ENCODE measurements around the gene IMPA2. TPM values are rescaled to one million over a fixed set of nuclear protein-coding genes. Genes with fewer than 3 reads are reported as not detected.

Gene IMPA2
- polyA plus RNA-seq, 1 experiment = 12.8 TPM

DNA sequence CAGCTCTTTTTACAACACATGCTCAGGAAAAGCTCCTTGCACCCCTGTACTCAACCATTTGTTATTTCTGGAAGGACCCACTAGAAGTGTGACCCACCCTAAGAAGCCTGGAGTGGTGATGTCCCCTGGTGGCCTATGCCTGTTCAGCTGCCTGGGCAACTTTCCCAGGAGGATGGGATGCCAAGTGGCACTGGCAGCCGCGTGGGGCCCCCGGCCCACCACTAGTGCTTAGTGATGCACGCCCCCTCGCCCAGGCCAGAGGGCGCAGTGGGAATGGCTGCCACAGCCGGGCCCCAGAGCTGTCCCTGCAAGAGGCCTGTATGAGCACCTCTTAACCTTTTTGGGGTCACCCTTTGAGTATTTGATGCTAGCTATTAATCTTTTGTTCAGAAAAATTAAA is 18.1 kb downstream of the IMPA2 start:
- TF ChIP-seq, protein P1, sequence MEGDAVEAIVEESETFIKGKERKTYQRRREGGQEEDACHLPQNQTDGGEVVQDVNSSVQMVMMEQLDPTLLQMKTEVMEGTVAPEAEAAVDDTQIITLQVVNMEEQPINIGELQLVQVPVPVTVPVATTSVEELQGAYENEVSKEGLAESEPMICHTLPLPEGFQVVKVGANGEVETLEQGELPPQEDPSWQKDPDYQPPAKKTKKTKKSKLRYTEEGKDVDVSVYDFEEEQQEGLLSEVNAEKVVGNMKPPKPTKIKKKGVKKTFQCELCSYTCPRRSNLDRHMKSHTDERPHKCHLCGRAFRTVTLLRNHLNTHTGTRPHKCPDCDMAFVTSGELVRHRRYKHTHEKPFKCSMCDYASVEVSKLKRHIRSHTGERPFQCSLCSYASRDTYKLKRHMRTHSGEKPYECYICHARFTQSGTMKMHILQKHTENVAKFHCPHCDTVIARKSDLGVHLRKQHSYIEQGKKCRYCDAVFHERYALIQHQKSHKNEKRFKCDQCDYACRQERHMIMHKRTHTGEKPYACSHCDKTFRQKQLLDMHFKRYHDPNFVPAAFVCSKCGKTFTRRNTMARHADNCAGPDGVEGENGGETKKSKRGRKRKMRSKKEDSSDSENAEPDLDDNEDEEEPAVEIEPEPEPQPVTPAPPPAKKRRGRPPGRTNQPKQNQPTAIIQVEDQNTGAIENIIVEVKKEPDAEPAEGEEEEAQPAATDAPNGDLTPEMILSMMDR (IDR thresholded peaks at IDR 0.05; ENCODE audit: low read depth, low read length) = no peak
- DNase-seq (ENCODE audit: low read depth, low spot score) = no peak
- Histone ChIP-seq H3K27ac (ENCODE audit: low read depth, low read length) (no peak overlapping the region), H3K4me3 (ENCODE audit: low read depth, low read length) (no peak overlapping the region), H3K9me3 (ENCODE audit: control insufficient read depth, insufficient read depth, low read length) (no peaks in the 10 kb centered on the region), H3K27me3 (ENCODE audit: control insufficient read depth, insufficient read depth, low read length) (no peaks in the 10 kb centered on the region)
- ChIA-PET CTCF (interaction anchor here (0.9 to 7.9 kb wide), 4 partner anchors 39 to 266 kb away, joined by 3 to 342 read pairs (median 14); no protein-coding TSS in a partner anchor), POLR2A (no interaction called here)

GRCh38 chr18:12000072-12000659 is 18.9 kb downstream of the IMPA2 start:
- Histone ChIP-seq H3K27ac (ENCODE audit: low read depth, low read length) (no peak overlapping the region), H3K9me3 (ENCODE audit: control insufficient read depth, insufficient read depth, low read length) (no peaks in the 10 kb centered on the region), H3K27me3 (ENCODE audit: control insufficient read depth, insufficient read depth, low read length) (no peaks in the 10 kb centered on the region), H3K4me3 (ENCODE audit: low read depth, low read length) (no peak overlapping the region)
- DNase-seq (ENCODE audit: low read depth, low spot score) = no peak
- CTCF ChIA-PET = interaction anchor here (0.6 to 7.9 kb wide), 5 partner anchors 39 to 267 kb away, joined by 3 to 342 read pairs (median 5); no protein-coding TSS in a partner anchor
- POLR2A ChIA-PET = interaction anchor here (0.7 kb wide), 2 partner anchors 13 to 319 kb away, joined by 6 to 9 read pairs; no protein-coding TSS in a partner anchor
- TF ChIP-seq, protein P1 (IDR thresholded peaks at IDR 0.05; ENCODE audit: low read depth, low read length) = no peak

GRCh38 chr18:12001421-12001820 is 20.1 kb downstream of the IMPA2 start:
- POLR2A ChIA-PET = no interaction called here
- CTCF ChIA-PET = interaction anchor here (1.0 kb wide), 1 partner anchor 77 kb away, joined by 3 read pairs; no protein-coding TSS in a partner anchor
- Histone ChIP-seq H3K4me3 (ENCODE audit: low read depth, low read length) (no peak overlapping the region), H3K27ac (ENCODE audit: low read depth, low read length) (no peak overlapping the region), H3K27me3 (ENCODE audit: control insufficient read depth, insufficient read depth, low read length) (no peaks in the 10 kb centered on the region), H3K9me3 (ENCODE audit: control insufficient read depth, insufficient read depth, low read length) (no peaks in the 10 kb centered on the region)
- TF ChIP-seq, protein P1 (IDR thresholded peaks at IDR 0.05; ENCODE audit: low read depth, low read length) = no peak
- no peak for DNase-seq (ENCODE audit: low read depth, low spot score)

DNA sequence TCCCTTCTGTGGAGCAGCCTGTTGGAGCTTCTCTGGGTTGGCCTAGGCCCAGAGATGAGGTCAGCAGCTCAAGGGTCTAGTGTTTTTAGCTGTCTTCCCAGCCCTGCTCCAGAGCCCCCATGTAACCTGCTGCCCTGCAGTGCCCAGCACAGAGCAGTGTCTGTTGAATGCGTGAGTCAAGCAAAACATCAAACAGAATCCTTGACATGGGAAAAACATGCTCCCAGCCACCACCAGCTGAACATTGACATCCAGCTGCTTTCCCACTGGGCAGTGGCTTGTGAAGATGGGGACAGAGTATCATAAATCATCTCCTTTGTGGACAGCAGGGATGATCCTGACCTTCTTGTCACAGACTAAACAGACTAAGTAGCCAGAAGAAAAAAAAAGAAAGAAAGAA is 22.6 kb downstream of the IMPA2 start:
- Histone ChIP-seq H3K27ac (ENCODE audit: low read depth, low read length) (no peak overlapping the region), H3K9me3 (ENCODE audit: control insufficient read depth, insufficient read depth, low read length) (no peaks in the 10 kb centered on the region), H3K4me3 (ENCODE audit: low read depth, low read length) (no peak overlapping the region), H3K27me3 (ENCODE audit: control insufficient read depth, insufficient read depth, low read length) (no peaks in the 10 kb centered on the region)
- ChIA-PET CTCF (interaction anchor here (1.2 to 1.5 kb wide), 3 partner anchors 9 to 271 kb away, joined by 3 read pairs; no protein-coding TSS in a partner anchor), POLR2A (no interaction called here)
- TF ChIP-seq, protein P1 (IDR thresholded peaks at IDR 0.05; ENCODE audit: low read depth, low read length) = no peak
- DNase-seq (ENCODE audit: low read depth, low spot score) = no peak

Data from AG04450 (cell line).